ENCODE data around the gene XRRA1. TPM values are rescaled to one million over a fixed set of nuclear protein-coding genes. Genes with fewer than 3 reads are reported as not detected.
"Not testable (repeated sequence)": the region's sequence is repeated elsewhere in the genome, so short reads cannot be mapped to it uniquely, and the experiment has no call there.

XRRA1 gene
- total and polyA plus RNA-seq, 4 donors: 2.4 to 27.8 (median 9.9) TPM

DNA sequence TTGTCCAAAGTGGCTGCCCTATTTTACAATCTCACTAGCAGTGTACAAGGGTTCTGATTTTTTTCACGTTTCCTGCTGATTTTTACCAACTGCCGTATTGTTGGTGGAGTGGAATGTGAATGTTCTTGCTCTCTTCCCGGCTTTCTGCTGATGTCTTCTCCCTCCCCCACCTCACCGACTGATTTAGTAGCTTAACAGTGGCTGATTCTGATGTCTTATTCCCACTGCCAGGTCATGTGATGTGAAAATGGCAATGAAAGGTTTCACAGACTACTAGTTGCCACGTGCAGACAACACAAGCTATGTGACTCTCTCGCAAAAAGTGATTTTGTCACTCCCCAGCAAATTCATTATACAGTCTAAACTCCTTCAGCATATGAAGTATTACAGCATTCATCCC lies 22.5 kb upstream of the XRRA1 start:
- peaks cover 0 to 4% (median 0%) of the 10 kb centered on the region in 5 donors for H3K4me1 ChIP-seq (ENCODE audit: control insufficient read depth in 5 of 5, insufficient read depth in 5 of 5, low read length in 5 of 5)
- 84 to 91% methylated on average over 6 of the region's 6 CpGs for WGBS, 2 donors
- TF ChIP-seq, protein P1, sequence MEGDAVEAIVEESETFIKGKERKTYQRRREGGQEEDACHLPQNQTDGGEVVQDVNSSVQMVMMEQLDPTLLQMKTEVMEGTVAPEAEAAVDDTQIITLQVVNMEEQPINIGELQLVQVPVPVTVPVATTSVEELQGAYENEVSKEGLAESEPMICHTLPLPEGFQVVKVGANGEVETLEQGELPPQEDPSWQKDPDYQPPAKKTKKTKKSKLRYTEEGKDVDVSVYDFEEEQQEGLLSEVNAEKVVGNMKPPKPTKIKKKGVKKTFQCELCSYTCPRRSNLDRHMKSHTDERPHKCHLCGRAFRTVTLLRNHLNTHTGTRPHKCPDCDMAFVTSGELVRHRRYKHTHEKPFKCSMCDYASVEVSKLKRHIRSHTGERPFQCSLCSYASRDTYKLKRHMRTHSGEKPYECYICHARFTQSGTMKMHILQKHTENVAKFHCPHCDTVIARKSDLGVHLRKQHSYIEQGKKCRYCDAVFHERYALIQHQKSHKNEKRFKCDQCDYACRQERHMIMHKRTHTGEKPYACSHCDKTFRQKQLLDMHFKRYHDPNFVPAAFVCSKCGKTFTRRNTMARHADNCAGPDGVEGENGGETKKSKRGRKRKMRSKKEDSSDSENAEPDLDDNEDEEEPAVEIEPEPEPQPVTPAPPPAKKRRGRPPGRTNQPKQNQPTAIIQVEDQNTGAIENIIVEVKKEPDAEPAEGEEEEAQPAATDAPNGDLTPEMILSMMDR (IDR thresholded peaks at IDR 0.05; ENCODE audit: control extremely low read depth, extremely low read depth): no peak

GRCh38 chr11:74970852-74971395 lies 22.0 kb upstream of the XRRA1 start:
- Histone ChIP-seq H3K4me1 (ENCODE audit: control insufficient read depth in 5 of 5, insufficient read depth in 5 of 5, low read length in 5 of 5) (peaks cover 0 to 4% (median 0%) of the 10 kb centered on the region in 5 donors), H3K27ac (ENCODE audit: low read depth in 1 of 2, low read length in 1 of 2) (no peak overlapping the region), H3K9ac (ENCODE audit: insufficient read depth in 1 of 2, low read length in 2 of 2) (no peak overlapping the region), H3K9me3 (ENCODE audit: control insufficient read depth in 4 of 4, insufficient read depth in 3 of 4, low read length in 3 of 4) (no peaks in the 10 kb centered on the region), H3K27me3 (ENCODE audit: control insufficient read depth in 3 of 3, insufficient read depth in 3 of 3, low read length in 2 of 3) (no peaks in the 10 kb centered on the region), H3K4me3 (no peak overlapping the region), H3K36me3 (ENCODE audit: control insufficient read depth in 4 of 4, insufficient read depth in 4 of 4, low read length in 4 of 4) (peaks cover 16 to 29% (median 24%) of the 10 kb centered on the region in 4 donors)
- DNase-seq (no peak), ATAC-seq (ENCODE audit: insufficient read depth, low FRiP score) (no peak)
- TF ChIP-seq, protein P1 (IDR thresholded peaks at IDR 0.05; ENCODE audit: control extremely low read depth, extremely low read depth): no peak
- 88 to 97% methylated on average over 1 of the region's 1 CpG for WGBS, 2 donors

More for the DNA sequence above, 22.5 kb upstream of the XRRA1 start:
- ATAC-seq (ENCODE audit: insufficient read depth, low FRiP score): no peak
- Histone ChIP-seq H3K27me3 (ENCODE audit: control insufficient read depth in 3 of 3, insufficient read depth in 3 of 3, low read length in 2 of 3) (no peaks in the 10 kb centered on the region), H3K36me3 (ENCODE audit: control insufficient read depth in 4 of 4, insufficient read depth in 4 of 4, low read length in 4 of 4) (peaks cover 16 to 34% (median 25%) of the 10 kb centered on the region in 4 donors), H3K9me3 (ENCODE audit: control insufficient read depth in 4 of 4, insufficient read depth in 3 of 4, low read length in 3 of 4) (no peaks in the 10 kb centered on the region), H3K4me3 (no peak overlapping the region), H3K27ac (ENCODE audit: low read depth in 1 of 2, low read length in 1 of 2) (no peak overlapping the region), H3K9ac (ENCODE audit: insufficient read depth in 1 of 2, low read length in 2 of 2) (no peak overlapping the region)
- DNase-seq: no peak

GRCh38 chr11:74966651-74967050 lies 17.8 kb upstream of the XRRA1 start:
- ATAC-seq (ENCODE audit: insufficient read depth, low FRiP score) (no peak), DNase-seq (no peak)
- H3K36me3 ChIP-seq (ENCODE audit: control insufficient read depth in 4 of 4, insufficient read depth in 4 of 4, low read length in 4 of 4): peaks cover 6 to 21% (median 14%) of the 10 kb centered on the region in 4 donors
- H3K4me1 ChIP-seq (ENCODE audit: control insufficient read depth in 5 of 5, insufficient read depth in 5 of 5, low read length in 5 of 5): peaks cover 0 to 18% (median 3%) of the 10 kb centered on the region in 5 donors
- H3K27ac ChIP-seq (ENCODE audit: low read depth in 1 of 2, low read length in 1 of 2): no peak overlapping the region
- no peaks in the 10 kb centered on the region for H3K9me3 ChIP-seq (ENCODE audit: control insufficient read depth in 4 of 4, insufficient read depth in 3 of 4, low read length in 3 of 4)
- WGBS, 2 donors: 91 to 92% methylated on average over 5 of the region's 5 CpGs
- no peaks in the 10 kb centered on the region for H3K27me3 ChIP-seq (ENCODE audit: control insufficient read depth in 3 of 3, insufficient read depth in 3 of 3, low read length in 2 of 3)
- H3K9ac ChIP-seq (ENCODE audit: insufficient read depth in 1 of 2, low read length in 2 of 2): no peak overlapping the region
- no peak overlapping the region for H3K4me3 ChIP-seq
- TF ChIP-seq, protein P1 (IDR thresholded peaks at IDR 0.05; ENCODE audit: control extremely low read depth, extremely low read depth): no peak

GRCh38 chr11:74960128-74960527 lies 11.2 kb upstream of the XRRA1 start:
- not testable (repeated sequence) for H3K9ac ChIP-seq (ENCODE audit: insufficient read depth in 1 of 2, low read length in 2 of 2); H3K27ac ChIP-seq (ENCODE audit: low read depth in 1 of 2, low read length in 1 of 2); H3K4me3 ChIP-seq; DNase-seq; H3K27me3 ChIP-seq (ENCODE audit: control insufficient read depth in 3 of 3, insufficient read depth in 3 of 3, low read length in 2 of 3); H3K36me3 ChIP-seq (ENCODE audit: control insufficient read depth in 4 of 4, insufficient read depth in 4 of 4, low read length in 4 of 4); ATAC-seq (ENCODE audit: insufficient read depth, low FRiP score); H3K9me3 ChIP-seq (ENCODE audit: control insufficient read depth in 4 of 4, insufficient read depth in 3 of 4, low read length in 3 of 4)
- WGBS, 2 donors: 95% methylated on average over 6 of the region's 6 CpGs
- peaks cover 0 to 34% (median 3%) of the 10 kb centered on the region in 5 donors for H3K4me1 ChIP-seq (ENCODE audit: control insufficient read depth in 5 of 5, insufficient read depth in 5 of 5, low read length in 5 of 5)
